ENCODE data around the gene OR10J1.

Gene OR10J1, protein sequence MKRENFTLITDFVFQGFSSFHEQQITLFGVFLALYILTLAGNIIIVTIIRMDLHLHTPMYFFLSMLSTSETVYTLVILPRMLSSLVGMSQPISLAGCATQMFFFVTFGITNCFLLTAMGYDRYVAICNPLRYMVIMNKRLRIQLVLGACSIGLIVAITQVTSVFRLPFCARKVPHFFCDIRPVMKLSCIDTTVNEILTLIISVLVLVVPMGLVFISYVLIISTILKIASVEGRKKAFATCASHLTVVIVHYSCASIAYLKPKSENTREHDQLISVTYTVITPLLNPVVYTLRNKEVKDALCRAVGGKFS

DNA sequence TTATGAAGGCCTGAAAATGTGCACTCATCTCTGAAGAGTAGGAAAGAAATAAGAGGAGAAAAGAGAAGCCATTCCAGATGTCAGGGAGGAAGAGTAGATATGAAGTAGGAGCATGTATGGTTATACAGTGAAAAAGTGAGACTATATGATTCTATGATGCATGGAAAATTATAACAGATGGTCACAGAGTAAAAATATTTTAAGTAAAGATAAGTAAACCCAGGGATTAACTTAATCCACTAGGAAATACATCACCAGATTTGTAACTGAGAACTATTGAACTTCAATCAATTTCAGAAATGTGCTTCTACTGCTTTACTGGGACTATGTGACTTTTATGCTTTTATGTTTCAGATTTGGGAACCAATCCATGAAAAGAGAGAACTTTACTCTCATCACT, at the start of gene OR10J1:
Gene OR10J1, plus strand, starts transcription at position 301 of the 400 bp plus-strand sequence. Its CDS starts 70 bp downstream, at position 371.
- TF ChIP-seq, protein P1, sequence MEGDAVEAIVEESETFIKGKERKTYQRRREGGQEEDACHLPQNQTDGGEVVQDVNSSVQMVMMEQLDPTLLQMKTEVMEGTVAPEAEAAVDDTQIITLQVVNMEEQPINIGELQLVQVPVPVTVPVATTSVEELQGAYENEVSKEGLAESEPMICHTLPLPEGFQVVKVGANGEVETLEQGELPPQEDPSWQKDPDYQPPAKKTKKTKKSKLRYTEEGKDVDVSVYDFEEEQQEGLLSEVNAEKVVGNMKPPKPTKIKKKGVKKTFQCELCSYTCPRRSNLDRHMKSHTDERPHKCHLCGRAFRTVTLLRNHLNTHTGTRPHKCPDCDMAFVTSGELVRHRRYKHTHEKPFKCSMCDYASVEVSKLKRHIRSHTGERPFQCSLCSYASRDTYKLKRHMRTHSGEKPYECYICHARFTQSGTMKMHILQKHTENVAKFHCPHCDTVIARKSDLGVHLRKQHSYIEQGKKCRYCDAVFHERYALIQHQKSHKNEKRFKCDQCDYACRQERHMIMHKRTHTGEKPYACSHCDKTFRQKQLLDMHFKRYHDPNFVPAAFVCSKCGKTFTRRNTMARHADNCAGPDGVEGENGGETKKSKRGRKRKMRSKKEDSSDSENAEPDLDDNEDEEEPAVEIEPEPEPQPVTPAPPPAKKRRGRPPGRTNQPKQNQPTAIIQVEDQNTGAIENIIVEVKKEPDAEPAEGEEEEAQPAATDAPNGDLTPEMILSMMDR (IDR thresholded peaks at IDR 0.05; ENCODE audit: low read depth, low read length, missing control alignments), result no peak
- no peaks in the 10 kb centered on the region for H3K36me3 ChIP-seq (replicated peaks)
- no peaks in the 10 kb centered on the region for H3K27me3 ChIP-seq (replicated peaks)
- in situ Hi-C loops (cut with HindIII; ENCODE audit: low pct_ligation_motif_present, low sequenced_read_pairs), result no loop called here
- no peak for DNase-seq
- H3K27ac ChIP-seq, result no peak within 1 kb of the TSS
- H3K4me3 ChIP-seq (ENCODE audit: low read depth, low read length), result no peak within 1 kb of the TSS

DNA sequence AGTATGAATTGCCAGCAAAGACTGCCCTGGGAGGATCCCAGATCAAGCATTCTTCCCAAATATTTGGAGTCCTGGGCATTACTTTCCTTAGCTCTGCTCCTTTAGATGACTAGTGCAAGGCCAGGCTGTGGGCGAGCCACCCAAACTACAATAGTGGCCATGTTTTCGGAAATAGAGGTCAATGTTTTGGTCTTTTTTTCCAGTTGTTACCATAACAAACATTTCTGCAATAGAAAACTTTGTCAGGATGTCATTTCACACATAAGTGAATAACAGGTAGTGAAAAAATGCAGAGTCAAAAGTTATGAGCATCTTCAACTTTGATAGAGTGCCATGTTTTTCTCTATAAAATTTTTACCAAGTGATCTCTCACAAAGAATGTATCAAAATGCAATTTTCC, 32.7 kb upstream of the OR10J1 start:
- Histone ChIP-seq H3K4me3 (ENCODE audit: low read depth, low read length) (no peak overlapping the region), H3K36me3 (replicated peaks) (no peaks in the 10 kb centered on the region), H3K27ac (no peak overlapping the region), H3K27me3 (replicated peaks) (no peaks in the 10 kb centered on the region)
- TF ChIP-seq, protein P1 (IDR thresholded peaks at IDR 0.05; ENCODE audit: low read depth, low read length, missing control alignments), result no peak
- no peak for DNase-seq
- in situ Hi-C loops (cut with HindIII; ENCODE audit: low pct_ligation_motif_present, low sequenced_read_pairs), result no loop called here

GRCh38 chr1:159408862-159409400, 30.6 kb upstream of the OR10J1 start:
- TF ChIP-seq, protein P1 (IDR thresholded peaks at IDR 0.05; ENCODE audit: low read depth, low read length, missing control alignments), result no peak
- no peak overlapping the region for H3K27ac ChIP-seq
- no peak overlapping the region for H3K4me3 ChIP-seq (ENCODE audit: low read depth, low read length)
- H3K27me3 ChIP-seq (replicated peaks), result no peaks in the 10 kb centered on the region
- no peak for DNase-seq
- H3K36me3 ChIP-seq (replicated peaks), result no peaks in the 10 kb centered on the region
- in situ Hi-C loops (cut with HindIII; ENCODE audit: low pct_ligation_motif_present, low sequenced_read_pairs), result no loop called here

- Histone ChIP-seq H3K27ac (no peak overlapping the region), H3K4me3 (ENCODE audit: low read depth, low read length) (no peak overlapping the region), H3K27me3 (replicated peaks) (no peaks in the 10 kb centered on the region), H3K36me3 (replicated peaks) (no peaks in the 10 kb centered on the region)
- TF ChIP-seq, protein P1 (IDR thresholded peaks at IDR 0.05; ENCODE audit: low read depth, low read length, missing control alignments), result peak; percentile 48
- DNase-seq, result no peak
- in situ Hi-C loops (cut with HindIII; ENCODE audit: low pct_ligation_motif_present, low sequenced_read_pairs), result no loop called here
Observed at GRCh38 chr1:159421821-159422220, 17.7 kb upstream of the OR10J1 start.

GRCh38 chr1:159428536-159428935, 11.0 kb upstream of the OR10J1 start:
- Histone ChIP-seq H3K27ac (peak overlapping the region; percentile 37), H3K4me3 (ENCODE audit: low read depth, low read length) (no peak overlapping the region), H3K36me3 (replicated peaks) (no peaks in the 10 kb centered on the region), H3K27me3 (replicated peaks) (no peaks in the 10 kb centered on the region)
- no peak for DNase-seq
- TF ChIP-seq, protein P1 (IDR thresholded peaks at IDR 0.05; ENCODE audit: low read depth, low read length, missing control alignments), result no peak
- in situ Hi-C loops (cut with HindIII; ENCODE audit: low pct_ligation_motif_present, low sequenced_read_pairs), result no loop called here

Data from brain microvascular endothelial cell (primary cell).